IMR-90 (cell line): ENCODE measurements around the gene VPS72. TPM values are rescaled to one million over a fixed set of nuclear protein-coding genes. Genes with fewer than 3 reads are reported as not detected.

Source experiments
- ATAC-seq: fragments of 200-7000 bp; cut with Tn5 transposase; 2 replicates; pipeline ENCODE4 v1.9.1; 2020; ENCODE audit warnings: low read depth, mild to moderate bottlenecking, moderate library complexity
- BruUV-seq: library from RNA; stranded (reverse); fragments of 400-500 nt; replicated peaks from 2 replicates; lab custom pipeline; 2021; lab: Mats Ljungman, UMichigan
- CTCF ChIA-PET: fragments of 300-600 bp; formaldehyde crosslinking; extraction: SDS; loops from one replicate; lab custom pipeline; 2021; ENCODE audit warnings: antibody characterized with exemption; lab: Yijun Ruan, JAX
- POLR2A ChIA-PET: fragments of 300-600 bp; sonication (Branson Sonifier 250); formaldehyde crosslinking; loops from one replicate; lab custom pipeline; 2022; ENCODE audit warnings: antibody characterized with exemption; ENCODE audit not compliant: unreplicated experiment; lab: Charles Lee
- DNase-seq: peaks from one replicate; pipeline ENCODE4 v3.0.0; 2013
- H2AFZ ChIP-seq: replicated peaks from 2 replicates; pipeline ENCODE3; 2013; ENCODE audit warnings: low read length, mild to moderate bottlenecking; ENCODE audit not compliant: poor library complexity
- H2AK5ac ChIP-seq: 2 replicates; pipeline ENCODE4 v1.6.1; 2013; ENCODE audit warnings: low read depth, low read length, inconsistent platforms
- H2AK9ac ChIP-seq: replicated peaks from 2 replicates; pipeline ENCODE3; 2013; ENCODE audit warnings: mild to moderate bottlenecking, low read depth, low read length, moderate library complexity; ENCODE audit not compliant: poor library complexity
- H2BK120ac ChIP-seq: 2 replicates; pipeline ENCODE4 v1.6.1; 2013; ENCODE audit warnings: low read depth, low read length, inconsistent platforms
- H2BK15ac ChIP-seq: 3 replicates; pipeline ENCODE4 v1.6.1; 2013; ENCODE audit warnings: low read depth, low read length, inconsistent platforms
- H2BK20ac ChIP-seq: 2 replicates; pipeline ENCODE4 v1.6.1; 2013; ENCODE audit warnings: low read depth, mild to moderate bottlenecking, inconsistent platforms, low read length, moderate library complexity
- H2BK5ac ChIP-seq: 2 replicates; pipeline ENCODE4 v1.6.1; 2013; ENCODE audit warnings: mild to moderate bottlenecking, low read depth, low read length, inconsistent platforms; ENCODE audit not compliant: poor library complexity, severe bottlenecking
- H3K14ac ChIP-seq: replicated peaks from 2 replicates; pipeline ENCODE4 v1.6.1; 2013; ENCODE audit warnings: low read depth, low read length, inconsistent platforms
- H3K18ac ChIP-seq: 2 replicates; pipeline ENCODE4 v1.6.1; 2013; ENCODE audit warnings: low read depth, low read length, control low read depth
- H3K23ac ChIP-seq: 2 replicates; pipeline ENCODE4 v1.6.1; 2013; ENCODE audit warnings: low read depth, low read length, inconsistent platforms
- H3K27ac ChIP-seq: 2 replicates; pipeline ENCODE4 v1.5.1; 2013; ENCODE audit warnings: mild to moderate bottlenecking, control low read depth, low read length; ENCODE audit not compliant: insufficient read depth
- H3K27me3 ChIP-seq: 2 replicates; pipeline ENCODE4 v1.6.1; 2013; ENCODE audit warnings: low read length; ENCODE audit not compliant: control insufficient read depth, insufficient read depth
- H3K36me3 ChIP-seq: 2 replicates; pipeline ENCODE4 v1.6.1; 2013; ENCODE audit warnings: low read length, mixed read lengths; ENCODE audit not compliant: control insufficient read depth, insufficient read depth
- H3K4ac ChIP-seq: 2 replicates; pipeline ENCODE4 v1.6.1; 2013; ENCODE audit warnings: low read depth, low read length, inconsistent platforms
- H3K4me1 ChIP-seq: 2 replicates; pipeline ENCODE4 v1.6.1; 2013; ENCODE audit warnings: low read length, mixed read lengths; ENCODE audit not compliant: control insufficient read depth, insufficient read depth
- H3K4me2 ChIP-seq: 2 replicates; pipeline ENCODE4 v1.6.1; 2013; ENCODE audit warnings: low read depth, mild to moderate bottlenecking, control low read depth, low read length, moderate library complexity
- H3K4me3 ChIP-seq: 2 replicates; pipeline ENCODE4 v1.5.1; 2013; ENCODE audit warnings: low read depth, mild to moderate bottlenecking, control low read depth, low read length, moderate library complexity; ENCODE audit not compliant: insufficient read depth
- H3K56ac ChIP-seq: 2 replicates; pipeline ENCODE4 v1.6.1; 2013; ENCODE audit warnings: low read length, inconsistent platforms; ENCODE audit not compliant: insufficient read depth; ENCODE audit errors: extremely low read depth
- H3K79me1 ChIP-seq, 2 experiments: 2 replicates each; pipeline ENCODE4 v1.6.1; 2013; ENCODE audit warnings: low read length in 2 of 2, inconsistent platforms in 1 of 2, low read depth in 1 of 2
- H3K9ac ChIP-seq: 2 replicates; pipeline ENCODE4 v1.6.1; 2013; ENCODE audit warnings: low read depth, low read length, control low read depth
- H3K9me1 ChIP-seq: 2 replicates; pipeline ENCODE4 v1.6.1; 2013; ENCODE audit warnings: low read length, inconsistent platforms; ENCODE audit not compliant: insufficient read depth
- H3K9me3 ChIP-seq: 2 replicates; pipeline ENCODE4 v1.6.1; 2013; ENCODE audit warnings: low read length; ENCODE audit not compliant: control insufficient read depth, insufficient read depth
- H4K20me1 ChIP-seq: 2 replicates; pipeline ENCODE4 v1.6.1; 2013; ENCODE audit warnings: low read length, inconsistent platforms; ENCODE audit not compliant: insufficient read depth
- H4K5ac ChIP-seq: 2 replicates; pipeline ENCODE4 v1.6.1; 2013; ENCODE audit warnings: mild to moderate bottlenecking, low read depth, low read length, control low read depth
- H4K8ac ChIP-seq, 2 experiments: 2 replicates each; pipeline ENCODE4 v1.6.1; 2013; ENCODE audit warnings: low read depth in 2 of 2, low read length in 2 of 2, control low read depth in 1 of 2, inconsistent platforms in 1 of 2
- H4K91ac ChIP-seq: 2 replicates; pipeline ENCODE4 v1.6.1; 2013; ENCODE audit warnings: low read depth, low read length, inconsistent platforms; ENCODE audit not compliant: insufficient read depth
- CEBPB ChIP-seq: IDR thresholded peaks from 2 replicates; pipeline ENCODE4 v1.6.1; 2012; ENCODE audit warnings: low read depth, low read length, improper control_type of control experiment
- ELK1 ChIP-seq: fragments of 150-350 bp; IDR thresholded peaks from 2 replicates; pipeline ENCODE4 v1.6.1; 2016; ENCODE audit warnings: low read depth, mild to moderate bottlenecking, low read length, moderate library complexity, borderline replicate concordance
- NFE2L2 ChIP-seq: fragments of 150-350 bp; IDR thresholded peaks from 2 replicates; pipeline ENCODE4 v1.6.1; 2016; ENCODE audit warnings: low read depth, mild to moderate bottlenecking, low read length
- POLR2A ChIP-seq: IDR thresholded peaks from 2 replicates; pipeline ENCODE4 v1.6.1; 2012; ENCODE audit warnings: mild to moderate bottlenecking, low read depth, low read length
- WGBS, 2 experiments: methylation state at CpG; one replicate each; pipeline versions ENCODE4 v1.1.5 to v1.1.7; 2013; ENCODE audit warnings: missing lambda C conversion rate in 2 of 2; ENCODE audit not compliant: insufficient read length in 1 of 2; ENCODE audit errors: extremely low coverage in 2 of 2; 5-methylcytosine and 5-hydroxymethylcytosine counted together
- dilution Hi-C: fragments of 300-500 bp; cut with HindIII; formaldehyde crosslinking; loops from one replicate; pipeline ENCODE4 v1.14.3; 2018; ENCODE audit warnings: low sequenced_read_pairs; ENCODE audit not compliant: unreplicated experiment
- in situ Hi-C: fragments of 300-500 bp; cut with MboI; formaldehyde crosslinking; loops from 3 replicates; pipeline ENCODE4 v1.14.3; 2019; ENCODE audit warnings: low sequenced_read_pairs, inconsistent platforms, mixed read lengths
- intact Hi-C: fragments of 100-400 bp; cut with micrococcal nuclease; formaldehyde crosslinking; loops from 2 replicates; pipeline ENCODE4 v1.10.0; 2022
- polyA plus RNA-seq, 3 experiments: library from polyadenylated mRNA; depleted of rRNA; stranded (reverse); fragments of >200 nt; gene quantifications; 2 replicates each; pipeline ENCODE4 v1.2.3, GENCODE V29; 2012; ENCODE audit warnings: low replicate concordance in 1 of 3
- total RNA-seq: library from RNA; depleted of rRNA; stranded (reverse); fragments of >200 nt; gene quantifications from 2 replicates; pipeline ENCODE4 v1.2.3, GENCODE V29; 2012

The VPS72 gene
- total and polyA plus RNA-seq, 2 of the 4 experiments (the other 2 are of a cell fraction) = 51.3 to 62.3 TPM

GRCh38 chr1:151146412-151147131 lies 43.4 kb downstream of the VPS72 start, which contains the start of gene SEMA6C (continued):
- TF ChIP-seq NFE2L2 (no peak), CEBPB (no peak)

GRCh38 chr1:151146072-151146411 lies 44.0 kb downstream of the VPS72 start:
- Histone ChIP-seq H3K9me3 (no peaks in the 10 kb centered on the region), H3K4me2 (peak overlapping the region; percentile 91), H2AK9ac (peak overlapping the region; percentile 85), H3K14ac (peak overlapping the region; percentile 61; the same call in 1 of the 2 replicates), H3K23ac (peak overlapping the region; percentile 87; the same call in 1 of the 2 replicates), H4K5ac (no peak overlapping the region), H2AFZ (peak overlapping the region; percentile 91), H2AK5ac (no peak overlapping the region), H3K27me3 (peaks cover 2% of the 10 kb centered on the region; the same call in 1 of the 2 replicates), H4K91ac (no peak overlapping the region), H3K56ac (no peak overlapping the region), H4K8ac (no peak overlapping the region; a peak in 1 of 4 replicates), H2BK120ac (no peak overlapping the region), H2BK15ac (no peak overlapping the region), H3K4ac (no peak overlapping the region; the same call in 1 of the 2 replicates), H3K9me1 (peaks cover 4% of the 10 kb centered on the region; the same call in 1 of the 2 replicates), H2BK20ac (no peak overlapping the region), H4K20me1 (peaks cover 5% of the 10 kb centered on the region; the same call in 1 of the 2 replicates), H3K36me3 (no peaks in the 10 kb centered on the region), H3K4me3 (peak overlapping the region; percentile 77), H3K18ac (no peak overlapping the region), H3K27ac (no peak overlapping the region), H3K9ac (peak overlapping the region; percentile 79), H3K4me1 (peaks cover 5% of the 10 kb centered on the region), H3K79me1 (peaks cover 0 to 6% of the 10 kb centered on the region in 2 experiments; a peak in 1 of 4 replicates), H2BK5ac (no peak overlapping the region)
- no TSS peak for BruUV-seq
- ATAC-seq (peak; percentile 20), DNase-seq (no peak)
- intact Hi-C loops (loop anchor here (5.0 kb wide), 1 partner anchor 74 kb away; the partner anchor contains the start of gene GABPB2), dilution Hi-C loops (no loop called here), in situ Hi-C loops (no loop called here)
- ChIA-PET CTCF (no interaction called here), POLR2A (no interaction called here)
- TF ChIP-seq ELK1 (no peak), POLR2A (no peak), NFE2L2 (no peak)
- 0% methylated on average over 16 of the region's 26 CpGs; no CpG with 5 or more reads in 1 of the 2 experiments for WGBS, 2 experiments
